KG1 (cell line): Measurements from ENCODE around the gene SPOCK2.

ENCODE experiments used
- DNase-seq: peaks from one replicate; lab custom pipeline; 2025; lab: John Stamatoyannopoulos, UW

SPOCK2 gene

GRCh38 chr10:72088889-72089575 is 681 bp upstream of the SPOCK2 start:
- DNase-seq = no peak

- DNase-seq = no peak
These were observed 871 bp downstream of the SPOCK2 start for GRCh38 chr10:72087392-72087968.

- DNase-seq = no peak
These were observed 1.6 kb downstream of the SPOCK2 start for GRCh38 chr10:72086466-72087391.

- no peak for DNase-seq
These were observed 2.4 kb downstream of the SPOCK2 start for GRCh38 chr10:72085864-72086465.

- DNase-seq = no peak
These were observed 3.2 kb downstream of the SPOCK2 start for GRCh38 chr10:72085166-72085565.

- DNase-seq = no peak
These were observed 4.4 kb downstream of the SPOCK2 start for GRCh38 chr10:72083790-72084459.

GRCh38 chr10:72082856-72083789 is 5.2 kb downstream of the SPOCK2 start:
- no peak for DNase-seq

- no peak for DNase-seq
These were observed 6.4 kb downstream of the SPOCK2 start for GRCh38 chr10:72081772-72082590.

- no peak for DNase-seq
These were observed 7.1 kb downstream of the SPOCK2 start for GRCh38 chr10:72081210-72081609.

GRCh38 chr10:72080042-72080975 is 8.0 kb downstream of the SPOCK2 start:
- DNase-seq = no peak

GRCh38 chr10:72079356-72079755 is 9.0 kb downstream of the SPOCK2 start:
- DNase-seq = no peak

- no peak for DNase-seq
These were observed 10.9 kb downstream of the SPOCK2 start for GRCh38 chr10:72077275-72077990.

GRCh38 chr10:72076756-72077155 is 11.6 kb downstream of the SPOCK2 start:
- DNase-seq = no peak

- DNase-seq = no peak
These were observed 12.8 kb downstream of the SPOCK2 start for GRCh38 chr10:72075376-72076115.

- DNase-seq = no peak
These were observed 13.6 kb downstream of the SPOCK2 start for GRCh38 chr10:72074574-72075375.
